GM18520 (cell line): ENCODE measurements around the gene TIPRL.

ENCODE experiments used
- ATAC-seq: cut with Tn5 transposase; IDR thresholded peaks from one replicate; pipeline ENCODE4 v1.9.1; 2021; ENCODE audit not compliant: unreplicated experiment

The TIPRL gene

GRCh38 chr1:168245042-168245441 lies 66.3 kb downstream of the TIPRL start:
- ATAC-seq = no peak

DNA sequence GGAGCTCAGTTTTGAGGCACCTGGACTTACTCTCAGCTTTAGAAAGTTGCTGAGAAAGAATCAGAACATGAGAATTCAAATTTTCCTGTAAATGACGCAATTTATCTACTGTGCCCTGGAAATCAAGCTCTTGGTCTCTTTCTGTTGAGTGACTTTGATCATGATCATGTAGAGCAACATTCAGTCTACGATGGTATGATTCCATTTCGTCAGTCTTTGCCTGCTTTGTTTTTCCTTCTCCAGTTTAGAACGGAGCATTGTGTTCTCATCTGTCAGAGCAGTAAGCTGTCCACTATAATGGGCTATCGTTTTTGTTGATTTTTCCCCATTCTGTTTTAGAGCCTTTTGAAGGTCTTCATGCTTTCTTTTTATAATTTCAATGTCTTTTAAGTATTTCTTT lies 67.7 kb downstream of the TIPRL start:
- no peak for ATAC-seq
